ENCODE measurements around the gene VPS18. TPM values are rescaled to one million over a fixed set of nuclear protein-coding genes. Genes with fewer than 3 reads are reported as not detected.

The VPS18 gene
- total and polyA plus RNA-seq, 2 donors (not counting 3 experiments of a cell fraction or from before 2014, with no cell fraction given): 29.3 to 32.8 TPM

- Histone ChIP-seq H3K36me3 (ENCODE audit: control insufficient read depth in 2 of 2, extremely low read depth in 1 of 2, insufficient read depth in 2 of 2, low read length in 2 of 2) (peaks cover 2 to 15% of the 10 kb centered on the region in 2 experiments), H3K27me3 (ENCODE audit: control insufficient read depth in 2 of 2, insufficient read depth in 2 of 2, low read length in 2 of 2) (no peaks in the 10 kb centered on the region), H3K4me1 (ENCODE audit: control insufficient read depth, extremely low read depth, insufficient read depth, low read length) (peaks cover 30% of the 10 kb centered on the region), H2AFZ (ENCODE audit: low read depth, low read length) (peak overlapping the region; percentile 2), H3K4me3 (replicated peaks in 1 of 3; ENCODE audit: insufficient read depth in 1 of 3, low read depth in 1 of 3, low read length in 3 of 3) (peak overlapping the region in 2 of 3 experiments; percentile 9 to 13), H3K79me2 (ENCODE audit: control insufficient read depth, insufficient read depth, low read length) (no peaks in the 10 kb centered on the region), H4K20me1 (replicated peaks; ENCODE audit: control insufficient read depth, extremely low read depth, insufficient read depth, low read length) (no peaks in the 10 kb centered on the region), H3K9me3 (replicated peaks; ENCODE audit: control insufficient read depth, insufficient read depth, low read length) (no peaks in the 10 kb centered on the region), H3K4me2 (ENCODE audit: insufficient read depth, low read length) (peak overlapping the region; percentile 60), H3K27ac (ENCODE audit: insufficient read depth, low read depth, low read length) (peak overlapping the region; percentile 88), H3K9ac (replicated peaks; ENCODE audit: extremely low read depth, insufficient read depth, low read length) (peak overlapping the region; percentile 59), H3K9me1 (replicated peaks; ENCODE audit: control insufficient read depth, extremely low read depth, insufficient read depth, low read length) (no peaks in the 10 kb centered on the region)
- DNase-seq (ENCODE audit: low read depth, low spot score) (peak; percentile 98), FAIRE-seq (peak; percentile 99)
- TSS peak; percentile 50 for BruUV-seq (replicated peaks)
- TF ChIP-seq FOS (IDR thresholded peaks at IDR 0.05; ENCODE audit: borderline replicate concordance, insufficient read depth, low read length) (peak; percentile 73), CTCF (IDR thresholded peaks at IDR 0.05; ENCODE audit: extremely low read depth in 1 of 2, insufficient read depth in 1 of 2, low read depth in 1 of 2, low read length in 2 of 2) (peak; percentile 89 to 99), JUN (IDR thresholded peaks at IDR 0.05; ENCODE audit: borderline replicate concordance, insufficient read depth, insufficient read length, low read depth) (peak; percentile 64), MYC (IDR thresholded peaks at IDR 0.05; ENCODE audit: low read depth, low read length) (no peak), POLR2AphosphoS5 (IDR thresholded peaks at IDR 0.05; ENCODE audit: insufficient read depth, low read depth, low read length) (peak; percentile 98), POLR2A (IDR thresholded peaks at IDR 0.05; ENCODE audit: low read depth, low read length) (peak; percentile 67), MAX (IDR thresholded peaks at IDR 0.05; ENCODE audit: insufficient read depth, insufficient read length) (peak; percentile 2), EZH2 (IDR thresholded peaks at IDR 0.05; ENCODE audit: borderline replicate concordance, low read depth, low read length, severe bottlenecking) (no peak), GATA2 (IDR thresholded peaks at IDR 0.05; ENCODE audit: insufficient read depth, insufficient read length, low read depth, low read length) (no peak)
- ChIA-PET POLR2A (interaction anchor here (0.6 to 4.3 kb wide), 12 partner anchors 9 to 638 kb away, joined by 3 to 79 read pairs (median 4); partner anchors contain the start of genes CHAC1, DLL4, INO80 and RPAP1), CTCF (interaction anchor here (0.6 to 11.3 kb wide), 28 partner anchors 9 to 426 kb away, joined by 3 to 405 read pairs (median 4); partner anchors contain the start of genes CHAC1, DLL4, INO80 and NUSAP1)
- dilution Hi-C loops (cut with MboI; ENCODE audit: extremely low pct_ligation_motif_present, low sequenced_read_pairs): loop anchor here (10.0 kb wide), 1 partner anchor 108 kb away; no protein-coding TSS in a partner anchor
- intact Hi-C loops (cut with micrococcal nuclease): loop anchor here (1.0 to 2.0 kb wide), 10 partner anchors 12 to 426 kb away; partner anchors contain the start of genes CHAC1, CHP1, DLL4 and INO80
Measured at GRCh38 chr15:40906091-40906990, 12.1 kb downstream of the VPS18 start.

Measured in endothelial cell of umbilical vein (primary cell).